Measurements from ENCODE around the gene SHLD1.

Gene SHLD1

DNA sequence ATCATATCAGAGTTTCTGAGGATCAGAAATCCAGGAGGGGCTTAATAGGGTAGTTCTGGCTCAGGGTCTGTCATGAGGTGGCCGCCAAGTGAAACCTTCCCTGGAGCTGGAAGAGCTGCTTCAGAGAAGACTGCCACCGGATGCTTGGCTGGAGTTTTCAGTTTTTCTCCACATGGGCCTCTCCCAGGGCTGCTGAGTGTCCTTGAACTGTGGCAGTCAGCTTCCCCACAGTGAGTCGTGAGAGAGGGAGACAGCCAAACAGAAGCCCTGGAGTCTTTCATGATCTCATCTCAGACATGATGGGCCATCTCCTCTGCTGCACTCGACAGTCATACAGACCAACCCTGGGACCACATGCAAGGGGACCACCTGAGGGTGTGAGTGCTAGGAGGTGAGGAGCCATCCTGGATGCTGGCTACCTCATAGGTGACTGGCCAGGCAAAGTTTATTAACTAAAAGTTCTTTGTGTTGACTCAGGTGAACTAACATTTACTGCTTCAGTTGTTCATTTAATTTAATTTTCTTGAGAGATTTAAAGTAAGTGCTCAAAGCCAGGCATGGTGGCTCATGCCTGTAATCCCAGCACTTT, 71.5 kb downstream of the SHLD1 start:
- DNase-seq: no peak

DNA sequence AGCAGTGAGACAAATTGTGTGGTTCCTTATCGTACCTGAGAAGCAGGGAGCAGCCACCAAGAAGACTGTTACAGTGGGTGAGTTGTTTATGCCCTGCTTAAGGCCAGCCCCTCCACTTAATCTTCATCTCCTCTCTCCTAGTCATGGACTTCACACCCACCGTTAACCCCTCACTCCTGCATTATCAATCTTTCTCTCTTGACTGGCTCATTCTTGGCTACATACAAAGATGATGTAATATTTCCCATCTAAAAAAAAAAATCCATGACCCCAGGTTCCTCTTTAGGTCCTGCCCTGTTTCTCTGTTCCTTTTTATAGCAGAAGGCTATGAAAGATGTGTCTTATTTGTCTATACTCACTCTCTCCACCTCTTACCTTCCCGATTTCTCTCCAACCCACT, 72.4 kb downstream of the SHLD1 start:
- no peak for DNase-seq

DNA sequence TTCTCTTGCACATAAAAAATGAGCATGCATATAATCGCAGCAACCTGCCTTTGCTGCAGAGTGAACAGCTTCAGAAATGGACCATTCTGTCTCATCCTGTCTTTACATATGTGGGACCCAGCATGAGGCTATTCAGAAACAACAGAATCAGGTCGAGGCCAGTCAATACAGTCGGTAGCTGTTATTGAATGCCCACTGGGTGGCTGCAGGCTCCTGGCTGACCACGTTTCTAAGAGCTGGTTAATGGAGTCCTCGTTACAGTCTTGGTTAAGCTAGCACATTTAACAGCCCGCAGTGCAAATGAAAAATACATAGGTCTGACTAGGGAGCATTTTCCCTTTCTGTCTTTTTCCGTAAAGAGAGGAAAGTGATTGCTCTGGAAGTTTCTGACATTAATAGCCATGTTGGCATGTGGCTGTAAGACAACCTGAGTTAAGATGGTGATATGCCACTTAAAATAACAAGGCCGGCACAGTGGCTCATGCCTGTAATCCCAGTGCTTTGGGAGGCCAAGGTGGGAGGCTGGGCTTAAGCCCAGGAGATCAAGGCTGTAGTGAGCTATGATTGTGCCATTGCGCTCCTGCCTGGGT, 75.0 kb downstream of the SHLD1 start:
- no peak for DNase-seq

DNA sequence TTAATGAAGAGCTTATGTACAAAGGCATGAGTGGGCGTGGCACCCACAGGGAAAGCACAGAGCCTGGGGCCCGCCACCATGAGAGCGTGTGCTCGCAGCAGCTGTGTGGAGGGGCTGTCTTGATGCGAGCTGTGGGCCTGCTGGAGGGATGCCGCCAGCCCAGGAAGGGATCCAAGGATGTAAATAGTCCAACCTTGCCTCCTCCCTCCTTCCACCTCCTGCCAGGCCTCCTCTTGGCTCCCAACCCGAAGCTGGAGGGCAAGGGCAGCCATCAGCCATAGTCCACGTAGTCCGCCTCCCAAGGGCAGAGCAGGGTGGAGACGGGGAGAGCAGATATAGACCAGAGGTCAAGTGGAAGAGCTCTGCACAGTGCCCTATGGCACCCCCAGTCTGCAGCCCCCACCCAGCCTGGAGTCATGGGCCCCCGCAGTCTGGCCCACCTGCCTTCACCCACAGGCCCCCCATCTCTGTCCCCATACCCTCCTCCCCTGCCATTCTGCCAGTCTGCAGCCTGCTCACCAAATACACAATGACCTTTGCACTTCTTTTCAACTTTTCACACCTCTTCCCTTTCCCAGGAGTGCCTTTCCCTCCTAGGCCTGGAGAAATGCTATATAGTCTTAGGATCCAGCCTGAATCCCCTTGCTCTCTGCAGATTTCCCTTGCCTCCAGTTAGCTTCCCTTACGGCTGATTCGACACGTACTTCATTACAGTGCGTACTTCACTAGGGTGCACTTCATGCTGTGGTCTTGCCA, 77.1 kb downstream of the SHLD1 start:
- no peak for DNase-seq

DNA sequence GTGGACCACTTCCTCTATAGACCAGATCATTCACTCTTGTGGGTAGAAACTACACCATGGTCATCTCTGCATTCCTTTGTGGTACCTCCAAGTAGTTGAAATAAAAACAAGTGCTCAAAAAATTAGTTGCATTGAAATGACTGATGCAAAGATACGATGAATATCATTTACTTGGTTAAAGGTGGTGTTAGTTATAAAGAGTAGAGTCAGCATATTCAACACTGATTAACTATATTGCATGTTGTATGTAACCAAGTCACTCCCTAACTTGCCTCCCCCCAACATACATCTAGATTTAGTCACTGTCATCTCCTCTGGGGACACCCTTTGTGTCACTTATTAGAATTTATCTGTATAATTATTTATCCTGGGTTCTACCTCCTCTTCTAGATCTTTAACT, 77.7 kb downstream of the SHLD1 start:
- DNase-seq: no peak

DNA sequence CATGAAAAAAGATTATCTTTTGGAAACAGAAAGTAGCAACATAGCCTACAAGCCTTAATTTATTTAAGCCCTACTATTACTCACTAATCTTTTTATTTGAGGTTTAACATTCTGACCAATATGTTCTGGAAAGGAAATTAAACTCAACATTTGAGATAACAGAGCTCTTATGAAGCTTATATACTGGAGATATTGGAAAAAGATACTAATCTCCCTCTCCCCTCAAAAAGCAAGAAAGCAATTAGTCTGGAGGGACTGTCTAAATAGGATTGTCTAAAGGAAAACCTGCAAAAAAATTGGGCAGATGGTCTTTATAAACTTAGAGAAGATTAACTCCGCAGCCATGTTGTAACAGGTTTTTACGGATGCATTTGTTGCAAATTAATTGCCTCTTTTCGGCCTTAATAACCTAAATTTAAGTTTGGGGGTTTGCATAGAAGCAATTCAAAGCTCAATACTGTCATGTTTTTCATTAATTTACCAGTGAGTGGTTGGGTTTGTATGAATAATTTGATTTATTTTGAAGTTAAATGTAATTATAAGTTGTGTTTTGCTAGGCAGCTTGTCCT, 79.1 kb downstream of the SHLD1 start:
- DNase-seq: no peak

DNA sequence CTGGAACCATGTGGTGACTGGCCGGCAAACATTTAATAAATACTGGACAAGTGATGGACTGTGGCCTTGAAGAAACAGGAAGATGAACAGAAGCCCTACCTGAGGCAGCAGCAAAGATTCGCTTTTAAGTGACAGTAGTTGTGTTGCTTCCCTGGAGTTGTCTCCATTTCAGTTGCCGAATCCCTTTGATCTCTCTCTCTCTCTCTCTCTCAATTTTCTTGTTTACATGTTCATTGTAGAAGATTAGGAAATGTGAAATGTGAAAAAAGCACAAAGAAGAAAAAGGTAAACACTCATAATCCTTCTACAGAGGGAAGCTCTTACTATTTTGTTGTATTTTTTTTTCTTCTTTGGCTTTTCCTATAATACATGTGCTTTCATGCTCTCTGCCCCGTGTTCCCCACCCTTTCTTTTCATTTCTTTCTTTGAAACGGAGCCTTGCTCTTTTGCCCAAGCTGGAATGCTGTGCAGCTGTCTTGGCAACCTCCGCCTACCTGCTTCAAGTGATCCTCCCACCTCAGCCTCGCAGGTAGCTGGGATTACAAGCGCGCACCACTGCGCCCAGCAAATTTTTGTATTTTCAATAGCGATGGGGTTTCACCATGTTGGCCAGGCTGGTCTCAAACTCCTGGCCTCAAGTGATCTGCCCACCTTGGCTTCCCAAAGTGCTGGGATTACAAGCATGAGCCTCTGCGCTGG, 81.5 kb downstream of the SHLD1 start:
- DNase-seq: no peak

DNA sequence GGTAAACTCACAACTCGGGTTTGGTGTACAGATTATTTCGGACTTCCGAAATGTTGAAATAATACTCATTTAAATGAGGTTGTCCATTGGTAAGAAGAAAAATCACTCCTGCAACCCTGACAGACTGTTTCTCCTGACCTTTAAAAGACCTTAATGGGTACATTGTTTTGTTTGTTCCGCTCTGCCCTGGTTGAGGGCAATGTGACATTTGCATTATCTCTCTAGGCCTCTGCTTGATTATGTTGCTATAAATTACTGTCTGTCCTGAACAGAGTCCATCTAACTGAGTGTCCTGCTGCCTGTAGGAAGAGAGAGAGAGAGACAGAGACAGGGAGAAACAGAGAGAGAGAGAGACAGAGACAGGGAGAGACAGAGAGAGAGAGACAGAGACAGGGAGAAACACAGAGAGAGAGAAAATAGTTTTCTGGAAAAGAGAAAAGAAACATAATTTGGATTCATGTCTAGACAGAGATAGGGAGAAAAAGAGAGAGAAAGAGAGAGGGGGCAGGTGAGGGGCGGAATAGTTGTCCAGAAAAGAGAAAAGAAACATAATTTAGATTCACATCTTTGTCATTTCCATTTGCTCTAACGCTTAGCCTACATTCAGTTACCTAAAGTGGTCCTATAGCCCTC, 83.2 kb downstream of the SHLD1 start:
- DNase-seq: no peak

DNA sequence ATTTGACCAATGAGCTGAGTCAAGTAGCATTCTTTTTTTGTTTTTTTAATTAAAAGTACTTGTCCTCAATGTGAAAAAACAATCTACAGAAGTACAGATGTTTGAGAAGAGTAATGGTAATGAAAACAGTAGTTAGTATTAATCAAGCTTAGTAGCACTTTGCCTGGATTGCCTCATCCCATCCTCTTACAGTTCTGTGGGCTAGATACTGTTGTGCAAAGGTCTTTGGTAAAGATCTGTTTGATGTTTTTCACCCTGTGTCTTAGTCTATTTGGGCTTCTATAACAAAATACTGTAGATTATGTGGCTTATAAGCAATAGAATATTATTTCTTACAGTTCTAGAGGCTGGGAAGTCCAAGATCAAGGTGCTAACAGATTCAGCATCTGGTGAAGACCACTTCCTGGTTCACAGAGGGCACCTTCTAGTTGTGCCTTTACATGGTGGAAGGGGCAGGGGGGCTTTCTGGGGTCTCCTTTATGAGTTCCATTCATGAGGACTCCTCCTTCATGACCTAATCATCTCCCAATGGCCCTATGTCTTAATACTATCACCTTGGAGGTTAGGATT, 84.3 kb downstream of the SHLD1 start:
- no peak for DNase-seq

DNA sequence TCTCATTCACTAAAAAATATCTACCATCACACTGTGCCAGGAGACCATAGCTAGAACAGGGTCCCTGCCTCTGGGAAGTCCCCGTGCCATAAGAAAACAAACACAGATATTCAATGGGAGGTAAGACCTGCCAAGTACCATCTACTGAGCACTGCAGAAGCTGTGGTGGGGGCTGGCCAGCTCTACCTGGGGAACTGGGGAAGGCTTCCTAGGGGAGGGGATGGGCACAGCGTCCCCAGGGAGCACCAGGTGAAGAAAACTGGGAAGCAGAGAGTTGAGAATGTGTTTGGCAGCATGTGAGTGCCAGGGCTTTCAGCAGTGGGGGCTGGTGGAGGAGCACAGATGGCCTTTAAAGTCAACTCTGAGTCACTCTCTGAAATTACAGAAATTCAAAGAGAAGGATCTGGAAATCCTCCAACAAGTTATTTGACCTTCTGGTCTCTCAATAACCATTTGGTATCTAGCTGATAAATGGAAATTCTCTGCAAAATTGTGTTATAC, 85.2 kb downstream of the SHLD1 start:
- no peak for DNase-seq

DNA sequence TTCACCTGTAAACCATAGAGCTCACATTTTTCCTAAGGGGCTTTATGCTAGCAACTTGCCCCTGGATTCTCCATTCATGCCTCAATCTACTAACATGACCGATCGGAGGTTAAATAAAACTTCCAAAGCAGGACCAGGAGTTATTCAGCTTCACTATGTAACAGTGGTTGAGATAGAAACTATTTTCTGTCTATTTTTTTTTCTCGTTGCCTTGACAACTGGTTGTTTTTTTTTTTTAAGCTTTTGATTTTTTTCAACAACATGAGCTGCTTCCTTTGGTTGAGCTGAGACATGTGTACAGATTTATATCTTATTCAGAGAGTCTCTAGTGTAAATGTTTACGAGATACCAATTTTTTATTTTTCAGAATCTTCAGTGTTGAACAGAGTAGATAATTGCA, 85.7 kb downstream of the SHLD1 start:
- no peak for DNase-seq

DNA sequence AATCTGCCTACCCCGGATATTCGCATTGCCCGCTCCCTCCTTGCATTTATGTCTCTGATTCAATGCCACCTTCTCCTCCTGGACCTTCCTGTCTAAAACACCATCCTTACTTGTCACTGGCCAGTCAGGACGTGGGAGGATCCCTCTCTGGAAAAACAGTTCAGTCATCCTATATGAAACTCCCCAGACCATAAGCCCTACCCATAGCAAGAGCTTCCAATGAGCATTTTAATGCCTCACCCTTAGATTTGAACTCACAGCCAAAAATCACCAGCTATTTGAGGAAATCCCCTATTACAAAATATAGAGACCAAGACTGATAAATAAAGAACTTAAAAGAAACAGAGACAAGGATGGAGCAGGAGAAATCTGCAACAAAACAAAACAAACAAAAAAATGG, 86.4 kb downstream of the SHLD1 start:
- DNase-seq: no peak

DNA sequence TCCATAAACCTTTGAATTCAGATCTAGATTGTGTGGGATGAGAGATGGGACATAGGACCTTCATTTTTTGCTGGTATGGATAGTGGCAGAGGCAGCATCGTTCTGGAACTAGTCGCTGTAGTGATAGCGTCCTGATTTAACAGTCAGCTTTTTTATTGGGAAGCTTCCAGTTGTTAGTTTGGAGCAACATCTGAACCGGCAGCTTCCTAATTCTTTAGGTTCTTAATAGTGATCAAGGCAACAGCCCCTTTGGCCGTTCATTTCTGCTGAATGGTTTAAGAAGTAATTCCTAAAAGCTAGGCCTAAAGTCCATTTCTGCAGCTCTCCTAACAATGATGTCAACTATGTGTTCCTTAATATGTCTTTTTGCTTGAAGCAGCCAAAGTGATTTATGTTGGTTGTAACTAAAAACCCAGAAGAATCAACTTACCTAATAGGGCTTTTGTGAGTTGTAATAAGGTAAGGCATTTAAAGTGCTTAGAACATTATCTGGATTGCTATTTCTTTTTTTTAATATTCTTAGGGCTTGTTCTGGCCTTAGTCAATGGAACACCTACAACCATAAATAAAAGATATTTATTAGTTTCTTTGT, 90.3 kb downstream of the SHLD1 start:
- DNase-seq: no peak

DNA sequence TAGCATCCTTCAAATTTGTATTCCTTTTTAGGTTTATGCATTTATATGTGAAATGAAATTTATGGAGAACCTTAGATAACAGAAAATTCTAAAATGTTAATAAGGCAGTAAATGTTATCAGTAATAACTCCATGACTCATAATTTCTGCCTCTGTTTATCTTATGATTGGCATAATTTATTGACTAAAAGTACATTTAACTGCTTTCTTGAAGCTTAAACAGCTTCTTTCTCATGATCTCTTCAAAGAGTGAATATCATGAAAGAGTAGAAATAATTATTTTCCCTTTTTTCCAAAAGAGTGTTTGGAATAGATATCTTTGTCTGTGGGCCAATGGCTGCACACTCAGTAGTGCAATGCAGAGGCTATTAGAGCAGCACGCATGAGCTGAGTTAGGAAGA, 91.3 kb downstream of the SHLD1 start:
- no peak for DNase-seq

DNA sequence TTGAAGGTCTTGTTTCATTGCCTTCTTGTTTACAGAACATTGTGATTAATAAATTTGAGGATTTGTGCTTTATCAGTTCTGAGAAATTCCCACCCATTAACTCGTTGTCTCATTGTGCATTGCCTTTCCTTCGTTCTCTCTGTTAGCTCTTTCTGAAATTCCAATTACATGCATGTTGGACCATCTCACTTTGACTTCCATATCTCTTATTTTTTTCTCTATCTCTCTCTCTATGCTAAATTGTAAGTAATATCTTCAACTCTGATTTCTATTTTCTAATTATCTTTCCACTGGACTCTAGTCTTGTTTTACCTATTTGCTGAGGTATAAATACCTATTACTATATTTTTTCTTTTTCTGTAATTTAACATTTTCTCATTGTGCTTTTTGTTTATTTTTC, 92.3 kb downstream of the SHLD1 start:
- DNase-seq: no peak

DNA sequence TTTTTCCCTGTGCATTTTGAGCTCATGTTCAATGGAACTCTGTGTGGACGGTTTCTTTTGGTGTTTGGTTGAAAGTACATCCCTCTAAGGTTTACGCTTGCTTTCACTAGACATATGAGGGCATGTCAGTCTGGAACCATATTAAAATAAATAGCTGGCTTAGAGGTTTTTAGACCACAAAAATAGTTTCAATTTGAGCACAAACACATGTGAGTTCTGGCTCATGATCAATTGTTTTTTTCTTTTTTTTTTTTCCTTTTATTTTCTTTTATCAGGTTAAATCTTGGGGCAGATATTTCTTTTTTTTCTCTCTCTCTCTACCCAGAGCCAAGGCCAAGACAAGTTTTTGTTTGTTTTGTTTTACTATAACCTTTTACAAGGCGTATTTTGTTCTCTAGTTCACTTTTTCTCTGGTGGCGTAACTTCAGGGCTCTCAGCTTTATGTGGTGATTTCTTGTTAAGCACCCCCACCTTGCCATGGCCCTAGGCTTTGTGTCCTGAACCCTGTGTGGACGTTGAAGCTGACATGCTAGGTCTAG, 92.9 kb downstream of the SHLD1 start:
- no peak for DNase-seq

DNA sequence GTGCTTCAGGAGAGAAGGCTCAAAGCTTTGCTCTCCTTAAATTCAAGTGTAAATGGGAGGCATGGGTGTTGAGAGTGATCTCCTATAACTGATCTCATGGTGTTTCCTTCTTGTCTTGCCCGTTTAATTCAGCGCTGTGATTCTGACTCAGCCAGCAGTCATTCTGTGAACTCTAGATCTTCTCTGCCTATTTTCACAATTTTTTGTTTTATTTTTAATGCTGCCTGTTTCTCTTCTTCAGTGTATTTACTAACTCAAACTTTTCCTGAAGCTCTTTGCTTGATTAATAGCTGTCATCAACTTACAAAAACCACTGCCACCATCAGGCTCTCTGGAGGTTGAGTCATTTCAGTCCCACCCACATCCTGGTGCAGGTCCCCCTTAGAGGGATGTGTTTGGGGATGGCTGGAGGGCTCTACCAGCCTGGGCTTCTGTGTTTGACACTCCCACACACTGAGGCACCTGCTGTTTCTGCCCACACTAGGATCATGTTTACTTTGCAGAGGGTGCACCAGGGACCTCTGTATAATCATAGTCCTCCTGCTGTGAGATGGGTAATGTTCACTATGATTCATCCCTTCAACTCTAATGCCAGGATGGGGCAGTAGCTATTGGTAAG, 94.0 kb downstream of the SHLD1 start:
- DNase-seq: peak; percentile 44

DNA sequence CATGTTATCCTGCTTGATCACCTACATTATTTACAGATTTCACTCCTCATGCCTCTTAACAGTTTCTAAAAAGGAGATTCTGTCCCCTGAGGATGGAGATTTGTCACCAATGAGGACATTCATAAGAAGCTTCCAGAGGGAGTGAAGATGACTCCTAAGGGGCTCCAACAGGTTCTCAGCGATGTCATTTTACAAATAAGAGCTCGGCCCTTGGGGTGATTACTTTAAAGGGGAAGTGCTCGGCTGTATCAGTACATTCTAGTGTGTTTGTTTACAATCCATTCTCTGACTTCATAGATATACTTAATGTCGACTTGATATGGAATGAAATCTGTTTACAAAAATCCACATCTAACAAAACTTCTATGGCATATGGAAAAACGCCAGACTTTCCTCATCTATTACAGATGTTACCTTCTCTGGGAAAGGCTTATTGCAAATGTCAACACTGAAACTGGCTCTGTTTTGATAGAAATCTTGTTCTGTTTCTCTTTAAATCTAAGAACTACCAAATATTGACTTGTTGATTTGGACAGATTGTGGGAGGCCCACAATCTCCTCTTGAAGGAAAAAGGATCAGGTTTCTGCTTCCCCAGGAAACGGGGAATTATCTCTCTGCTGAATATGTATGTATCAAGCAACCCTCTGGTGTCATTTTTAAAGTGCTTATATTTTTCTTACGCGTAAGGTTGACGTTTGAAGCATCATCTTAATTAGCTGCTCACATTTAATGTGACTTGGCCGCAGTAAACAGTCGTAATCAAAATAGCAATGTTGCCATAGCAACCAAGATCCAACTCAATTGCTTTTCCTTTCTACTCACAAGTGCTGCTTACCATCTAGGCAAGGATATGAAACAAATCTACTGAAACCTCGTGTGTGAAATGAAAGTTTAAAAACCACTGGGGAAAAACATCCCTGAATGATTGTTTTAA, 95.7 kb downstream of the SHLD1 start:
- DNase-seq: no peak

DNA sequence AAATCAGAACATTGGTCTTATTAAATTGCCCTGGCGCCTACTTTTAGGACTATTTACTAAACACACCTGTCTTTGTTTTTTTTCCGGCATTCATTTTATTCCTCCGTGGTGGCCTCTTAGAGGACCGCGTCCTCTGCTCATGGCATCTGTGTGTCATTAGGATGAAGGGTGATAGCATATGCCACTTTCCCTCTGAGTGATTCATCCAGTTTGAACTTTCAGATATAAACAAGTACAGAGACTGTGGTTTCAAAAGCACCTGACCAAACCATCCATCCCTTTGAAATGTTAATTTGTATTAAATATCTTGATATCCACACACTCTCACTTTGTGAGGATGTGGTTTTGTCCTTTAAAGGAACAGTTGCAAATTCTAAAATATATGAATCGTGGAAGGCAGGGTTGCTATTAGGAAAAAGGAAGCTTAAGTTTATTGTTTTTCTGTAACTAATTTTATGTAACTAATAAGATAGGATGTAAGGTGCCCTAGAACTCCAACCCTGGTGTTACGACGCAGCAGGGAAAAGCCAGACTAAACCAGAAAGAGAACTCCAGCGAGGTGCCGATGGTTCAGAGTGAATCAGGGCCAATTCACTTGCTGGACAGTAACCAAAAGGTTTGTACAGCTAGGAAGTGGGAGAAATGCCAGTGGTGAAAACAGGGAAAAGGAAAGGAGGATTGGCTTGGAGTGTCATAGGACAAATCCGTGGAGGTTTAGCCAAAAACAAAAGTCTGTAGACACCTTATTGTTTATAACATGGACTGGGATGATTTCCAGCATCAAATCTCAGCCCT, 98.7 kb downstream of the SHLD1 start:
- no peak for DNase-seq

Measured in activated CD4-positive, CD25-positive, alpha-beta regulatory T cell treated with anti-CD3 and anti-CD28 coated beads, Interleukin-2, amount 50 U/mL, for 72 hours (primary cell).